RWPE2 (cell line): ENCODE results near the gene CHCT1.

Source experiments
- ATAC-seq: fragments of 200-7000 bp; cut with Tn5 transposase; 3 replicates; pipeline ENCODE4 v1.9.1; 2021; ENCODE audit warnings: low read depth
- DNase-seq: peaks from one replicate; pipeline ENCODE4 v3.0.0-alpha.2; 2020; ENCODE audit warnings: low spot score
- H3K27ac ChIP-seq: fragments of 450-650 bp; 2 replicates; pipeline ENCODE4 v1.5.1; 2017; ENCODE audit warnings: mild to moderate bottlenecking; ENCODE audit not compliant: poor library complexity, severe bottlenecking
- H3K27me3 ChIP-seq: fragments of 250-450 bp; sonication (Bioruptor Pico); 2 replicates; pipeline ENCODE4 v1.5.1; 2021; ENCODE audit warnings: mild to moderate bottlenecking, moderate library complexity; ENCODE audit not compliant: insufficient read depth, poor library complexity, severe bottlenecking
- H3K36me3 ChIP-seq: fragments of 250-450 bp; sonication (Bioruptor Pico); 2 replicates; pipeline ENCODE4 v1.5.1; 2020; ENCODE audit warnings: low read depth, mild to moderate bottlenecking, moderate library complexity
- H3K4me1 ChIP-seq: fragments of 250-450 bp; sonication (Bioruptor Pico); 2 replicates; pipeline ENCODE4 v1.5.1; 2021; ENCODE audit warnings: mild to moderate bottlenecking, moderate library complexity; ENCODE audit not compliant: insufficient read depth, poor library complexity, severe bottlenecking
- H3K4me3 ChIP-seq: fragments of 250-450 bp; sonication (Bioruptor Pico); 2 replicates; pipeline ENCODE4 v1.5.1; 2021; ENCODE audit warnings: mild to moderate bottlenecking, moderate library complexity; ENCODE audit not compliant: severe bottlenecking
- H3K9me3 ChIP-seq: fragments of 250-450 bp; sonication (Bioruptor Pico); 2 replicates; pipeline ENCODE4 v1.5.1; 2021; ENCODE audit warnings: mild to moderate bottlenecking, moderate library complexity; ENCODE audit not compliant: severe bottlenecking
- CTCF ChIP-seq: fragments of 450-650 bp; IDR thresholded peaks from one replicate; pipeline ENCODE4 v1.5.1; 2017; ENCODE audit warnings: mild to moderate bottlenecking, moderate library complexity; ENCODE audit not compliant: poor library complexity, severe bottlenecking

Gene CHCT1

GRCh38 chr17:60398227-60398959 is 23.9 kb upstream of the CHCT1 start:
- ATAC-seq (no peak), DNase-seq (no peak)
- Histone ChIP-seq H3K9me3 (no peaks in the 10 kb centered on the region), H3K27ac (no peak overlapping the region), H3K36me3 (no peaks in the 10 kb centered on the region), H3K4me1 (no peaks in the 10 kb centered on the region), H3K27me3 (no peaks in the 10 kb centered on the region), H3K4me3 (no peak overlapping the region)
- TF ChIP-seq CTCF: no peak

GRCh38 chr17:60401819-60402218 is 20.5 kb upstream of the CHCT1 start:
- no peak for ATAC-seq
- no peaks in the 10 kb centered on the region for H3K9me3 ChIP-seq
- no peak for DNase-seq
- no peaks in the 10 kb centered on the region for H3K36me3 ChIP-seq
- TF ChIP-seq CTCF: no peak
- H3K4me3 ChIP-seq: no peak overlapping the region
- no peaks in the 10 kb centered on the region for H3K27me3 ChIP-seq
- no peaks in the 10 kb centered on the region for H3K4me1 ChIP-seq
- no peak overlapping the region for H3K27ac ChIP-seq

- DNase-seq: no peak
- H3K27ac ChIP-seq: no peak overlapping the region
- ATAC-seq: no peak
- H3K27me3 ChIP-seq: no peaks in the 10 kb centered on the region
- no peak for TF ChIP-seq CTCF
- no peaks in the 10 kb centered on the region for H3K4me1 ChIP-seq
- H3K4me3 ChIP-seq: no peak overlapping the region
- H3K9me3 ChIP-seq: no peaks in the 10 kb centered on the region
- no peaks in the 10 kb centered on the region for H3K36me3 ChIP-seq
Measured at GRCh38 chr17:60403523-60403810, 18.8 kb upstream of the CHCT1 start.

- H3K27me3 ChIP-seq: no peaks in the 10 kb centered on the region
- DNase-seq: no peak
- no peak overlapping the region for H3K4me3 ChIP-seq
- ATAC-seq: no peak
- H3K27ac ChIP-seq: no peak overlapping the region
- no peaks in the 10 kb centered on the region for H3K36me3 ChIP-seq
- no peak for TF ChIP-seq CTCF
- no peaks in the 10 kb centered on the region for H3K4me1 ChIP-seq
- no peaks in the 10 kb centered on the region for H3K9me3 ChIP-seq
Measured at GRCh38 chr17:60403962-60404361, 18.3 kb upstream of the CHCT1 start.

GRCh38 chr17:60406887-60407286 is 15.4 kb upstream of the CHCT1 start:
- Histone ChIP-seq H3K4me3 (no peak overlapping the region), H3K4me1 (no peaks in the 10 kb centered on the region), H3K36me3 (no peaks in the 10 kb centered on the region), H3K27ac (no peak overlapping the region), H3K9me3 (no peaks in the 10 kb centered on the region), H3K27me3 (no peaks in the 10 kb centered on the region)
- ATAC-seq (no peak), DNase-seq (no peak)
- TF ChIP-seq CTCF: no peak
